SW 1271 (cell line): Measurements from ENCODE around the gene CGB5.

Source experiments
- DNase-seq, 2 experiments: peaks; one replicate each; lab custom pipeline; 2025; lab: John Stamatoyannopoulos, UW

The CGB5 gene

DNA sequence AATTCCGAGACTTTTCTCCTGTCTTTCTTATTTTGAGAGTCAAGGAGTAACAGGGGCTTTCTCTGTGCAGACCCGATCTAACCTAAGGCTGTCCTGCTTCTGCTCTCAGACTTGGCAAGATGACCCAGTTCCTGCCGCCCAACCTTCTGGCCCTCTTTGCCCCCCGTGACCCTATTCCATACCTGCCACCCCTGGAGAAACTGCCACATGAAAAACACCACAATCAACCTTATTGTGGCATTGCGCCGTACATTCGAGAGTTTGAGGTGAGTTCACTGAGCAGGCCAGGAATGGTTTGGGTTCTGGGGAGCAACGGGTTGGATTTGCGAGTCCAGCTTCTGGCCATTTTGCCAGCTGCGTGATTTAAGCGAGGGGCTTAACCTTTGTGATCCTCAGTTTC lies 42.6 kb downstream of the CGB5 start:
- DNase-seq: no peak

DNA sequence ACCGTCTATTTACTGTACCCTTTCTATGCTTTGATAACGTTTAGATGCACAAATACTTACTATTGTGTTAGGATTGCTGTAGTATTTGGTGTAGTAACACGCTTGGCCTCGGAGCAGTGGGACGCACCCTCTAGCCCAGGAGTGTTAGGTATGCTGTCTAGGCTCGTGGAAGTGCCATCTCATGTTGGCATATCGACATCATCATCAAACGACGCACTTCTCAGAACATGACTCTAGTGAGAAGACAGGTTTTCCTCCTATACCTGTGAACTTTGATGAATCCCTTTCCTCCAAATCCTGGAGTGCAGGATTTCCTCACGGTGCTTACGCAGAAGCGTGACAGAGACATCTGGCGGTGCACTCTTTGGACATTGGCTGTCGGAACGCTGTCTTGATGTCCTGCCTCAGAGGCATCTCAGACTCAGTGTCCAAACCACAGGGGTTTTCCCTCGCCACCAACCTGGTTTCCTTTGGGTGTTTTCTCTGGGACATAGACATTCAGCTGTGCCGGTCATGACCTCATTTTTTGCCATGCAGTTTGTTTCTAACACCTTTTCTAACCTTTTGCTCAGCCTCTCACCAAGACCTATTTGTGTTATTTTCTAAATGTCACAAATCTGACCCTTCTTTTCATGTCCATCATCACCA lies 47.9 kb downstream of the CGB5 start:
- DNase-seq: no peak

DNA sequence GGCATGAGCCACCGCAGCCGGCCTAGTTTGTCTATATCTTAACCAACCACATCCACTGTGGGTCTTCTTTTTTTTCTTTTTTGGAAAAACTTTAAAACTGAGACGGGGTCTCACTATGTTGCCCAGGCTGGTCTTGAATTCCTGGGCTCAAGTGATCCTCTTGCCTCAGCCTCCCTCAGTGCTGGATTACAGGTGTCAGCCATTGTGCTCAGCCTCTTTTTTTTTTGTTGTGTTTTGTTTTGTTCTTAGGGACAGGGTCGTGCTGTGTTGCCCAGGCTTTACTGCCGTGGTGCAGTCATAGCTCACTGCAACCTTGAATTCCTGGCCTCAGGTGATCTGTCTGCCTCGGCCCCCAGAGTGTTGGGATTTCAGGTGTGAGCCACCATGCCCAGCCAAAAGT lies 49.0 kb downstream of the CGB5 start:
- no peak for DNase-seq
